Upper lobe of right lung (tissue), 1 donor: Measurements from ENCODE around the gene LIPA. TPM values are rescaled to one million over a fixed set of nuclear protein-coding genes. Genes with fewer than 3 reads are reported as not detected.
"Not testable (repeated sequence)": the region's sequence is repeated elsewhere in the genome, so short reads cannot be mapped to it uniquely, and the experiment has no call there.

Experiments
- ATAC-seq: fragments of 200-7000 bp; cut with Tn5 transposase; one replicate; pipeline ENCODE4 v1.9.1; 2020; ENCODE audit warnings: mild to moderate bottlenecking, moderate library complexity
- DNase-seq: peaks from one replicate; pipeline ENCODE4 v3.0.0-alpha.2; 2020
- H3K27ac ChIP-seq: fragments of 200-600 bp; one replicate; pipeline ENCODE4 v1.8.0; 2022
- H3K27me3 ChIP-seq: fragments of 200-600 bp; one replicate; pipeline ENCODE4 v1.8.0; 2022; ENCODE audit warnings: mild to moderate bottlenecking
- H3K36me3 ChIP-seq: fragments of 200-600 bp; one replicate; pipeline ENCODE4 v1.8.0; 2022
- H3K4me1 ChIP-seq: fragments of 200-600 bp; one replicate; pipeline ENCODE4 v1.8.0; 2022
- H3K4me3 ChIP-seq: fragments of 200-600 bp; one replicate; pipeline ENCODE4 v1.8.0; 2022; ENCODE audit warnings: mild to moderate bottlenecking
- H3K9me3 ChIP-seq: fragments of 200-600 bp; one replicate; pipeline ENCODE4 v1.8.0; 2022
- CTCF ChIP-seq: fragments of 200-600 bp; IDR thresholded peaks from one replicate; pipeline ENCODE4 v1.8.0; 2022; ENCODE audit warnings: antibody characterized with exemption
- intact Hi-C: fragments of 100-400 bp; cut with DNase I; formaldehyde crosslinking; loops from one replicate; pipeline ENCODE4 v1.11.0; 2022
- total RNA-seq: library from RNA; stranded (reverse); fragmentation: NEBNext Ultra II Directional; extraction: Animal tissue kit (Norgen Biotek cat#: 25700); gene quantifications from one replicate; pipeline ENCODE4 v1.2.1, GENCODE V29; 2021
- donor health status: DM: no; HTN: yes; CAD: no; lungs with severe emphysema.

LIPA gene
- total RNA-seq, 1 donor from 2014 or later: 194 TPM

- Histone ChIP-seq H3K4me1 (peaks cover 21% of the 10 kb centered on the region), H3K36me3 (no peaks in the 10 kb centered on the region), H3K27ac (peak overlapping the region; percentile 75), H3K27me3 (no peaks in the 10 kb centered on the region), H3K4me3 (no peak overlapping the region), H3K9me3 (no peaks in the 10 kb centered on the region)
- TF ChIP-seq CTCF: no peak
- intact Hi-C loops: no loop called here
- peak; percentile 76 for ATAC-seq
- DNase-seq: no peak
Observed at GRCh38 chr10:89296220-89296648, 44.7 kb upstream of the LIPA start.

GRCh38 chr10:89295597-89295996, 44.0 kb upstream of the LIPA start:
- ATAC-seq (peak; percentile 51), DNase-seq (no peak)
- intact Hi-C loops: no loop called here
- no peak for TF ChIP-seq CTCF
- H3K36me3 ChIP-seq: no peaks in the 10 kb centered on the region
- H3K4me1 ChIP-seq: peaks cover 17% of the 10 kb centered on the region
- no peaks in the 10 kb centered on the region for H3K9me3 ChIP-seq
- no peak overlapping the region for H3K4me3 ChIP-seq
- H3K27me3 ChIP-seq: no peaks in the 10 kb centered on the region
- peak overlapping the region; percentile 75 for H3K27ac ChIP-seq

- H3K9me3 ChIP-seq: no peaks in the 10 kb centered on the region
- H3K36me3 ChIP-seq: no peaks in the 10 kb centered on the region
- TF ChIP-seq CTCF: no peak
- peaks cover 17% of the 10 kb centered on the region for H3K4me1 ChIP-seq
- no peak for DNase-seq
- H3K27me3 ChIP-seq: no peaks in the 10 kb centered on the region
- no peak for ATAC-seq
- no peak overlapping the region for H3K4me3 ChIP-seq
- intact Hi-C loops: no loop called here
- no peak overlapping the region for H3K27ac ChIP-seq
Observed at GRCh38 chr10:89294721-89295239, 43.2 kb upstream of the LIPA start.

GRCh38 chr10:89285303-89285702, 33.7 kb upstream of the LIPA start:
- ATAC-seq, H3K4me3 ChIP-seq, DNase-seq, intact Hi-C loops, H3K27ac ChIP-seq, H3K27me3 ChIP-seq, H3K36me3 ChIP-seq, H3K9me3 ChIP-seq: not testable (repeated sequence)
- H3K4me1 ChIP-seq: peaks cover 16% of the 10 kb centered on the region

GRCh38 chr10:89284711-89285110, 33.1 kb upstream of the LIPA start:
- H3K27me3 ChIP-seq, H3K4me3 ChIP-seq, H3K36me3 ChIP-seq, DNase-seq, H3K9me3 ChIP-seq, ATAC-seq, intact Hi-C loops: not testable (repeated sequence)
- H3K4me1 ChIP-seq: peaks cover 17% of the 10 kb centered on the region
- peak overlapping the region; percentile 71 for H3K27ac ChIP-seq

GRCh38 chr10:89283936-89284475, 32.4 kb upstream of the LIPA start:
- Histone ChIP-seq H3K4me1 (peaks cover 24% of the 10 kb centered on the region), H3K27ac (peak overlapping the region; percentile 71), H3K27me3 (no peaks in the 10 kb centered on the region), H3K4me3 (peak overlapping the region; percentile 20), H3K9me3 (no peaks in the 10 kb centered on the region), H3K36me3 (no peaks in the 10 kb centered on the region)
- no peak for TF ChIP-seq CTCF
- DNase-seq (no peak), ATAC-seq (peak; percentile 75)
- intact Hi-C loops: no loop called here
